Sigmoid colon (tissue), 7 donors: ENCODE results near the gene CFAP53. TPM values are rescaled to one million over a fixed set of nuclear protein-coding genes. Genes with fewer than 3 reads are reported as not detected.

Experiments used
- DNase-seq: peaks from one replicate; pipeline ENCODE4 v3.0.0-alpha.2; 2019
- H3K27ac ChIP-seq, 4 donors: fragments of 200-600 bp; sonication (generic); one replicate each; pipeline ENCODE4 v1.5.1; 2016 to 2019; ENCODE audit warnings: mild to moderate bottlenecking in 1 of 4
- H3K27me3 ChIP-seq, 3 donors: fragments of 200-600 bp; sonication (generic); one replicate each; pipeline ENCODE4 v1.5.1; 2019; ENCODE audit warnings: mild to moderate bottlenecking in 1 of 3
- H3K36me3 ChIP-seq, 4 donors: fragments of 200-600 bp; sonication (generic); one replicate each; pipeline ENCODE4 v1.5.1; 2016 to 2019
- H3K4me1 ChIP-seq, 4 donors: fragments of 200-600 bp; sonication (generic); one replicate each; pipeline ENCODE4 v1.5.1; 2017 to 2019
- H3K4me3 ChIP-seq, 4 donors: fragments of 200-600 bp; sonication (generic); one replicate each; pipeline ENCODE4 v1.5.1; 2017 to 2019; ENCODE audit warnings: mild to moderate bottlenecking in 2 of 4, moderate library complexity in 1 of 4
- H3K9me3 ChIP-seq, 4 donors: fragments of 200-600 bp in 3 of 4; sonication (generic) in 3 of 4; one replicate each; pipeline versions ENCODE4 v1.5.1 to v1.6.1; 2013 to 2019
- EP300 ChIP-seq, 4 donors: sonication (generic); formaldehyde crosslinking; IDR thresholded peaks; one replicate each; pipeline ENCODE4 v1.6.1; 2017; ENCODE audit warnings: antibody characterized with exemption in 4 of 4
- POLR2A ChIP-seq, 2 donors: fragments of 450-650 bp; IDR thresholded peaks; one replicate each; pipeline ENCODE4 v1.6.1; 2016; ENCODE audit warnings: antibody characterized with exemption in 2 of 2, mild to moderate bottlenecking in 2 of 2, moderate library complexity in 2 of 2
- POLR2AphosphoS5 ChIP-seq, 4 donors: sonication (generic); formaldehyde crosslinking; IDR thresholded peaks; one replicate each; pipeline ENCODE4 v1.6.1; 2017; ENCODE audit warnings: antibody characterized with exemption in 4 of 4
- WGBS, 2 donors: extraction: QIAGEN DNeasy Blood & Tissue Kit; methylation state at CpG; one replicate each; pipeline ENCODE4 v1.1.7; 2013; 5-methylcytosine and 5-hydroxymethylcytosine counted together
- intact Hi-C: fragments of 100-400 bp; cut with DNase I; formaldehyde crosslinking; loops from one replicate; pipeline ENCODE4 v1.15.1; 2023
- polyA plus RNA-seq, 3 donors: library from polyadenylated mRNA; stranded (reverse); fragments of 200-250 nt; gene quantifications; one replicate each; pipeline ENCODE4 v1.2.3, GENCODE V29; 2013
- total RNA-seq, 4 donors: library from RNA; depleted of rRNA; stranded (reverse); fragments of >200 nt; gene quantifications; one replicate each; pipeline ENCODE4 v1.1.0, GENCODE V29; 2016
- TF ChIP-seq, protein P1 (sequence below), 4 experiments: fragments of 450-650 bp in 3 of 4; fragments of 200-600 bp in 1 of 4; IDR thresholded peaks; one replicate each; pipeline ENCODE4 v1.5.1; 2016 to 2019; ENCODE audit warnings: antibody characterized with exemption in 4 of 4, mild to moderate bottlenecking in 3 of 4, moderate library complexity in 2 of 4
- donor health status: healthy with polysubstance abuse.
- donor health status: Bipolar disorder and iron deficiency.
- donor health status: healthy.

The CFAP53 gene
- total and polyA plus RNA-seq, 7 donors: 0.23 to 0.46 (median 0.27) TPM; not detected in 4

GRCh38 chr18:50285071-50285470 lies 18.8 kb upstream of the CFAP53 start:
- Histone ChIP-seq H3K4me3 (no peak overlapping the region), H3K9me3 (no peaks in the 10 kb centered on the region), H3K4me1 (peaks cover 0 to 27% (median 24%) of the 10 kb centered on the region in 4 donors), H3K27ac (no peak overlapping the region), H3K36me3 (peaks cover 0 to 38% (median 8%) of the 10 kb centered on the region in 4 donors), H3K27me3 (no peaks in the 10 kb centered on the region)
- DNase-seq: no peak
- intact Hi-C loops: loop anchor here (5.0 to 10.0 kb wide), 4 partner anchors 367 to 1740 kb away; partner anchors contain the start of genes ACAA2 and SMAD7
- TF ChIP-seq, protein P1, sequence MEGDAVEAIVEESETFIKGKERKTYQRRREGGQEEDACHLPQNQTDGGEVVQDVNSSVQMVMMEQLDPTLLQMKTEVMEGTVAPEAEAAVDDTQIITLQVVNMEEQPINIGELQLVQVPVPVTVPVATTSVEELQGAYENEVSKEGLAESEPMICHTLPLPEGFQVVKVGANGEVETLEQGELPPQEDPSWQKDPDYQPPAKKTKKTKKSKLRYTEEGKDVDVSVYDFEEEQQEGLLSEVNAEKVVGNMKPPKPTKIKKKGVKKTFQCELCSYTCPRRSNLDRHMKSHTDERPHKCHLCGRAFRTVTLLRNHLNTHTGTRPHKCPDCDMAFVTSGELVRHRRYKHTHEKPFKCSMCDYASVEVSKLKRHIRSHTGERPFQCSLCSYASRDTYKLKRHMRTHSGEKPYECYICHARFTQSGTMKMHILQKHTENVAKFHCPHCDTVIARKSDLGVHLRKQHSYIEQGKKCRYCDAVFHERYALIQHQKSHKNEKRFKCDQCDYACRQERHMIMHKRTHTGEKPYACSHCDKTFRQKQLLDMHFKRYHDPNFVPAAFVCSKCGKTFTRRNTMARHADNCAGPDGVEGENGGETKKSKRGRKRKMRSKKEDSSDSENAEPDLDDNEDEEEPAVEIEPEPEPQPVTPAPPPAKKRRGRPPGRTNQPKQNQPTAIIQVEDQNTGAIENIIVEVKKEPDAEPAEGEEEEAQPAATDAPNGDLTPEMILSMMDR (IDR thresholded peaks at IDR 0.05): no peak
- no peak for TF ChIP-seq POLR2AphosphoS5 (IDR thresholded peaks at IDR 0.05)
- TF ChIP-seq POLR2A (IDR thresholded peaks at IDR 0.05): no peak
- no peak for TF ChIP-seq EP300 (IDR thresholded peaks at IDR 0.05)
- 94 to 95% methylated on average over 13 of the region's 13 CpGs for WGBS, 2 donors

- 96% methylated on average over 15 of the region's 15 CpGs for WGBS, 2 donors
- H3K4me3 ChIP-seq: no peak overlapping the region
- intact Hi-C loops: loop anchor here (5.0 to 10.0 kb wide), 5 partner anchors 743 to 1740 kb away; partner anchors contain the start of genes MEX3C, RPL17 and SMAD7
- peaks cover 0 to 34% (median 31%) of the 10 kb centered on the region in 4 donors for H3K4me1 ChIP-seq
- H3K27ac ChIP-seq: no peak overlapping the region
- H3K27me3 ChIP-seq: no peaks in the 10 kb centered on the region
- H3K36me3 ChIP-seq: peaks cover 0 to 40% (median 10%) of the 10 kb centered on the region in 4 donors
- TF ChIP-seq, protein P1 (IDR thresholded peaks at IDR 0.05): no peak
- no peak for TF ChIP-seq EP300 (IDR thresholded peaks at IDR 0.05)
- no peak for TF ChIP-seq POLR2A (IDR thresholded peaks at IDR 0.05)
- no peak for TF ChIP-seq POLR2AphosphoS5 (IDR thresholded peaks at IDR 0.05)
- no peak for DNase-seq
- H3K9me3 ChIP-seq: no peaks in the 10 kb centered on the region
Measured at GRCh38 chr18:50284255-50284885, 18.1 kb upstream of the CFAP53 start.

GRCh38 chr18:50283469-50284209 lies 17.3 kb upstream of the CFAP53 start:
- intact Hi-C loops: loop anchor here (5.0 to 10.0 kb wide), 5 partner anchors 744 to 1739 kb away; partner anchors contain the start of genes MEX3C, RPL17 and SMAD7
- H3K4me1 ChIP-seq: peaks cover 0 to 40% (median 38%) of the 10 kb centered on the region in 4 donors
- TF ChIP-seq EP300 (IDR thresholded peaks at IDR 0.05) (no peak), POLR2AphosphoS5 (IDR thresholded peaks at IDR 0.05) (no peak), POLR2A (IDR thresholded peaks at IDR 0.05) (no peak)
- TF ChIP-seq, protein P1 (IDR thresholded peaks at IDR 0.05): no peak
- 92 to 94% methylated on average over 29 of the region's 29 CpGs for WGBS, 2 donors
- no peak for DNase-seq
- H3K9me3 ChIP-seq: no peaks in the 10 kb centered on the region
- H3K27ac ChIP-seq: no peak overlapping the region
- H3K36me3 ChIP-seq: peaks cover 0 to 47% (median 10%) of the 10 kb centered on the region in 4 donors
- H3K4me3 ChIP-seq: no peak overlapping the region
- no peaks in the 10 kb centered on the region for H3K27me3 ChIP-seq

- 91 to 94% methylated on average over 42 of the region's 42 CpGs for WGBS, 2 donors
- Histone ChIP-seq H3K36me3 (peaks cover 0 to 54% (median 10%) of the 10 kb centered on the region in 4 donors), H3K27me3 (no peaks in the 10 kb centered on the region), H3K4me1 (peaks cover 0 to 40% (median 36%) of the 10 kb centered on the region in 4 donors), H3K9me3 (no peaks in the 10 kb centered on the region), H3K4me3 (peak overlapping the region in 1 of 4 donors; percentile 86), H3K27ac (peak overlapping the region in 2 of 4 donors; percentile 93 to 95)
- DNase-seq: no peak
- TF ChIP-seq POLR2AphosphoS5 (IDR thresholded peaks at IDR 0.05) (no peak), EP300 (IDR thresholded peaks at IDR 0.05) (no peak), POLR2A (IDR thresholded peaks at IDR 0.05) (no peak)
- TF ChIP-seq, protein P1 (IDR thresholded peaks at IDR 0.05): no peak
- intact Hi-C loops: loop anchor here (5.0 to 10.0 kb wide), 5 partner anchors 745 to 1738 kb away; partner anchors contain the start of genes MEX3C, RPL17 and SMAD7
Measured at GRCh38 chr18:50282521-50283335, 16.4 kb upstream of the CFAP53 start.
